NCI-H146 (cell line): Measurements from ENCODE around the gene DKK3.
A peak's percentile ranks its signal among the peaks of the same experiment; 100 is the strongest.
"Not testable (repeated sequence)": the region's sequence is repeated elsewhere in the genome, so short reads cannot be mapped to it uniquely, and the experiment has no call there.

Experiments used
- DNase-seq: peaks from one replicate; lab custom pipeline; 2025; lab: John Stamatoyannopoulos, UW

Gene DKK3

DNA sequence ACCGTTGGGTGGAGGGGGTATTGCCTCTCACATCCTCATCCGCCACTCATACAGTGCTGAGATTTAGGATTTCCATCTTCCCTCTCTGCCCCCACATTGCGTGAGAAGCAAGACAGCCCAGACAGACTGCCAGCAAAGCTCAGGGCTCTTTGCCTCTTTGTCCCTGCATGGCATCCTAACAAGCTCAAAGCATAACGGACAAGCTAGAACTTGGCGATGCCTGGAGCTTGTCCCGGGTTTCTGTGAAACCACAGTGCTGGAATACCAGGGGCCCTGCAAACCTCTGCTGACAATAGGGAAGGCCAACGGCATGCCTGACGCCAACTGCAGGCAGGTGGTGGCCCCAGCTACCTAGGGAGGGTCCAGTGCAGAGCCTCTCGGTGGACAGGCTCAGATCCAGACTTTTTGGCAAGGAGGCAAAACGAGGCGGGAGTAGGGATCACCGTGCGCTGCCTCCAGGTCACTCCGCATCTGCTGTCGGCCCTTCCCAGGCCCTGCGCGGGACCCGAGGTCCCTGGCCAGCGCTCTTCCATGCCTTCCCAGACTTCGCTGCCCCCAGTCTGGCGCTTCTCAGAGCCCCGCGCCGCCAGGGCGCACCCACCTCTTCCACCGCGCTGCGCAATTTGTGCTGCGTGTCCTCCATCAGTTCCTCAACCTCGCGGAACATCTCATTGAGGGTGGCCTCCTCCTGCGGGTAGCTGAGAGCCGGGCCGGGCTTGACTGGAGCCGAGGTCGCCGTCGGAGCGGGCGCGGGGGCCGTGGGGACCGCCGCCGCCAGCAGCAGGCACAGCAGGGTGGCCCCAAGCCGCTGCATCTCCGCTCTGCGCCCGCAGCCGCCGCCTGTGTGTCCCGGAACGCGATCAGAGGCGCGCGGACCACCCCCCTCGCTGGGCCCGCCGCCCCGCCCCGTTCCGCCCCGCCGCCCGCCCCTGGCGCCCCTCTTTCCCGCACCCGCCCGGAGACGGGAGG, at the start of gene DKK3:
DKK3 (minus strand) TSS at position 858 of the 969 bp plus-strand sequence; CDS start at position 814, 44 bp downstream.
- DNase-seq: peak; percentile 39

DNA sequence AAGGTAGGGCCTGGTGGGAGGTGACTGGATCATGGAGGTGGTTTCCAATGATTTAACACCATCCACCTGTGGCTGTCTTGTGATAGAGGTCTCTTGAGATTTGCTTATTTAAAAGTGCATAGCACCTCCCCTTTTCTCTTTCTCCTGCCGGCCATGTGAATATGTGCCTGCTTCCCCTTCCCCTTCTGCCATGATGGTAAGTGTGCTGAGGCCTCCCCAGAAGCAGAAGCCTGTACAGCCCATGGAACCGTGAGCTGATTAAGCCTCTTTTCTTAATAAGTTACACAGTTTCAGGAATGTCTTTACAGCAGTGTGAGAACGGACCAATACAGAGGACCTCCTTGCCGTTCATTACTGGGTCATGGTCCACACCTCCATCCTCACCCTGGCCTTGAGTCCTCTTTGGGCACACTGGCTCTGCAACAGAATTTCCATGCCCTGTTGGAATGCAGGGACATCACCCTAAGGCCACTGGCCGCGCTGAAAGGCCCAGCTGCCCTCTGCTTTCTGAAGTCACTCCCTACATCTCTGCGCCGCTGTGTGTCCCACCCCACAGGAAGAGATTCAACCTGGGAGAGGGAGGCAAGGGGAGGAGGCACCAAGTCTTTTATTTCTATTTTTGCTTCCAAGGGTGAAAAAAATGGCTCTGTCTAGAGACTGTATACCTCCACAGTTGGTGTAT, 49.0 kb upstream of the DKK3 start:
- DNase-seq: no peak

DNA sequence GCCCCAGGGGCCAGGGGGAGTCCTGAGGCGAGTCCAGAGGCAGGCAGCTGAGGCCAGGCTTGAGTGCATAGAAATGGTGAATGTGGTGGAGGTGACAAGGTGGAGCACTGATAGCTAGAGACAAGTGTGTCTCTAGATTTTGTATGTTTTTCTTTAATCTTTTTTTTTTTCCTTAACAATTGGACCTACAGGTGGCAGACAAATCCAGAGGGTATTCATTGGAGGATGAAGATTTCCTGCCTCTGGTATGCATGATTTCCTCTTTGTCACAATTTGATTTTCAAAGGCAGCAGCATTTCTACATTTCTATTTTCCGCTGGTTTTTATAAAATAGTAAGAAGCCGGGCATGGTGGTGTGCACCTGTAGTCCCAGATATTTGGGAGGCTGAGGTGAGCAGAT, 47.7 kb upstream of the DKK3 start:
- no peak for DNase-seq

DNA sequence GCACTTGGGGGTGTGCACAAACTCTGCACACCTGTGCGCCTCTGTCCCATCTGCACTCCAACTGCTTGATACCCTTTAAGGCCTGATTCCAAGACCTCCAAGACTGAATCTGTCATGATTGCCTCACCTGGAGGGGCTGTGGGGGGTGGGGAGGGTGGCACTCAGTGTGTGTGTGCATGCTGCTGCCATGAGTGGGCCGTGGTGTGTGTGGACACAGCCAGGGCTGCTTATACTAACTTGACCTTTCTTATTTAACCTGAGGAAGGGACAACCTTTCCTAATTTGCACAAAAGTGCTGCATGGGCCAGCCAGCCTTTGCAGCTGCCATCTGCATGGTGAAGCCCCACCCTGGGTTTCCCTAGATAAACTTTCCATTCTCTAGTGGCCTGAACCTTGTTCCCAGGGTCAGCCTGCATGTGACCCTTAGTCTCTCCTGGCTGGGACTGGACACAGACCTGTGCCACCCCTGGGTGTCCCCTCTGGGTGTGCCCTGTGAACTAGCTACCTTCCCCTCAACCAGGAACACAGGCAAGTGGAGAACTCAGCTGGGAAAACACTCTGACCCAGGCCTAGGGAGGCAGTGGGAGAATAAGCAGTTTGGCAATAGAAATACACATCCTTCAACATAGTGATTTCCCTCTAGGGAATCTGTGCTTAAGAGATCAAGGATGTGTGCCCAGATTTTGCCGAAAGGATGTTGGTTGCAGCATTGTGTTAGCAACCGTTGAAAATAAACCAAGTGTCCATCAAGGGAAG, 45.4 kb upstream of the DKK3 start:
- DNase-seq: no peak

DNA sequence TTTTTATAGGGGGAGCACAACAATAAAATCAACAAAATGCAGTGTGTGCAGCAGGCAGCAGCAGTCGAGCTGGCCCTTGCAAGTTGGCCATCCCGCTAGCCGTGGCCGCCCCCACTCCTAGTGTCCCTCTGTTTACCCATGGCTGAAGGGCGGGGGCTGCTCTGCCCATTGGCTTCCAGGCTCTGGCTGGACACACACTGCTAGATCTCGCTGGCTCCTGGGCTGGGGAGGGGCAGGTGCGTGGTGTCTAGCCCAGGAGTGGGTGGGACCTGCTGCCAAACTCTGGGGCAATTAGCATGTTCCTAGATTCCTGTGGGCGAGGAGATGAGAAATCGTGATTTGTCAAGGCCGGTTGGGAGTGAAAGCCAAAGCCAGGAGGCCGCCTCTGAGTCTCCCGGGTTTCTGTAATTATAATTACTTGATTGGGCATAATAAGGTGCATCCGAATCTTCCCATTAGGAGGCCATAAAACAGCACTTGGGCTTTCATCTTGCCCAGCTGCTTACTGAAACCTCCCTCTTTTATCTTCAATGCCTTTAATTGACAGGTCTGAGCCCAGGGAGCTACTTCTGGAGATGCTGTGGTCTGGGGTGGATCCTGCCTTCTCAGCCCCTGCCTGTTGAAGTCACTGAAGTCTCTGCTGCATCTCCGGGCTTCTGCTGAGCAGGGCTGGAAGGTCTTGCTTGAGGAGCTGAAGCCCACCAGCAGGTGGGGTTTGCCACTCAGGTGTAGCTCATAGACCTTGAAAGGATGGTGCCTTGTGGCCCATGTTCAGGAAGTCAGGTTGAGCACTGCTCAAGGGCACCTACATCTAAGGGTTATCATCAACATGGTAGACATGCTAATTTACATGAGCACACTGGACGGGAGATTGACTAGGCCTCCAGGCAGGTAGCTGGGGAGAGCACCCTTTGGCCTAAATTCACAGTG, 44.5 kb upstream of the DKK3 start:
- DNase-seq: peak; percentile 79

DNA sequence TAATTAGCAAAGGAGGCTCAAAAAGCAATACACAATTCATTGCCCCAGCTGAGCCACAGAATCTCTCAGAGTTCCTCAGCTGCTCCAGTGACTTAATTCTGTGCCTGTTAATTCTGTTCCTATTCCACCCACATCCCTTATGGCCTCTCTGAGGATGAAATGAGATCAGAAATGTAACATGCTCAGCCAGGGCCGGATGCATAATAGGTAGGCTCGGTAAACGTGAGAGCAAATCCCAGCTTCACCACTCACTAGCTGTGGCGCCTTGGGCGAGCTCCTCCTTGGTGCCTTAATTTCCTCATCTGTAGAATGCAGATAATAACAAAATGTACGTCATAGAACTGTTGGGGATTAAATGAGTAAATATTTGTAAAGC, 42.8 kb upstream of the DKK3 start:
- DNase-seq: no peak

DNA sequence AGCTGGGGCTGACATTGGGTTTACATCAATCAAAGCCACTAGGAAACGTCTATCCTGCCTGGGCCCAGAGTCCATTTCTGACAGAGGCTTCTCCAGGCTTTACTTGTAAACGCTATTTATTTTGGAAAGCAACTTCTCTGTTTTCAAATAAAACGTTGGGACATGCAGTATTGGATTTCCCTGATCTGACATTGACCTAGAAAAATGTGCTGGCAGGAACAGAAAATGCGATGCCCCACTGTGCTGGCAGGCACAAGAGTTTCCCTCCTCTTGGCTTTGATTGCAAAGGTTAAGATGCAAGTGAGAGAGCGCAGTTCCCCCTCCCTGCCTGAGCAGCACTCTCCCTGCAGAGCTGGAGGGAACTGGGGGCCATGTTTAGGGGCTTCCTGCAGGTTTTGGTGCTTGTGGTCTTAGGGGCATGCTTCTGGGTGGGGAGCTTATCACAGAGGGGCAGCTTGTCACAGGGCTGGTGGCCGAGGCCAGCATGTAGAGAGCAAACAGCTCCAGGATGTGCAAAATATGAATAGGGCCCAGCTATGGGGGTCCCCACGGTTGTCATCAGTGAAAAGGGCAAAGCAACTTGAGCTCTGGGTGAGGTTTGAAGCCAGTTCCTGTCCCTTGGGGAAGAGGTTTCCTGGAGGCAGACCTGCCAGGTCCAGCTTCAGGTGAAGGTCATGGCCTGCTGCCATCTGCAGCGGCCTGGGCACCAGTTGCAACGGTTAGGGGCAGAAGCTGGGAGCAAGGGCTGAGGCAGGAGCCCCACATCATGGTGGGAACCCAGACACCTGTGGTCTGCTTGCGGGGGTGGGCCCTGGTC, 42.3 kb upstream of the DKK3 start:
- no peak for DNase-seq

DNA sequence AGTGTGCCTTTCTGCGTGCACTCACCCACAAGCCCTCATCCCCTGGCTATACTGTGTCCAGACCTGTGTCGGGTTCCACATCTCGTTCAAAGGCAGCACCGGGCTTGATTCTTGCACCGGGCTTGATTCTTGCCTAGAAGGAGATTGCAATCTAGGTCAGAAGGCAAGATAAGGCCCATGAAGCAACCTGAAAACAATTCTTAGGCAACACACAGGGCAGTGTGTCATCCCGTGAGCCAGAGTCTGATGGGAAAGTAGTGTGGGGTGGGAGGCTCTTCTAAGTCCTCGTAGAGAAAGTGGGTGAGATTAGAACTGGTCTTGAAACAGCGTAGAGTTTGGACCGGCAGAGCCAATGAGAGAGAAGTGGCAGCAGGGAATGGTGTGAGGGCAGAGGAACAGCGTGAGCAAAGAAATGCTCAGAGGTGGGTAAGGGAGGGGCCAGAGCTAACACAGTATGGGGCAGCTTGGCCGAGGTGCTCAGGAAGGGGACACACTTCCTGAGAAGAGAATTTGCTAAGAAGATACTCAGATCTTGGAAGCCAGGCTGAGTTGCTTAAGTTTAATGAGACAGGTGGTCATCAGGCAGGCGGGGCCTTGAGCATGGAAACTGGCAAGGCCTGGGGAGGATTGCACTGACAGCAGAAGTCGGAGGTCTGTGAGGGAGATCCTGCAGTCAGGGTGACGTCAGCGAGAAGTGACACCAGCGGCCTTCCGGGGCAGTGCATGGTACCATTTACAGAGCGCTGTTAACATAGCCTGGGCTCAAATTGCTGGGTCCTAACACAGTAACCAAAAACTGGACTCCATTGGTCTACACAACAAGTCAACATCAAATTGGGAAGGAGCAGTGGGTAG, 40.7 kb upstream of the DKK3 start:
- DNase-seq: no peak

DNA sequence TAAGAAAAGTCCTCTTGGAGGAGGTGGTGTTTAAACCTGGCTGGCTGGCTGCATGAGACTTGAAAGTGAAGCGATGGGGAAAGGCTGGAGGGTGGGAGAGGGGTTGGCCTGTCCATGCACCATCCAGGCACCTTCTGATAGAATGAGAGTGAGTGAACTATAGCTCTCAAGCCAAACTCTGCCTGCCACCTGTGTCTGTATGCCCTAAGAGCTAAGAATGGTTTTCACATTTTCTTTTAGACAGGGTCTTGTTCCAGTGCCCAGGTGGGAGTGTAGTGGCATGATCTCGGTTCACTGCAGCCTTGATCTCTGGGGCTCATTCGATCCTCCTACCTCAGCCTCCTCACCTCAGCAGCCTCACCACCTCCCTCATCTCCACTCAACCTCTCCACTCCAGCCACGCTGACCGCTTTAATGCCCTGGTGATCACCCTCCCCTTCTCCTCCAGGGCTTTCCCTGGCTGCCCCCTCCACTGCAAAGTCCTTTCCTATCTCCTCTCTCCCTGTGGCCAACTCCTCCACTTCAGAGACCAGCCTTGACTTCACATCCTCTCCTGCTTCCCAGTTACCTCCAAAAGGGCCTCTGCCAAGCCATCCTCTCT, 38.3 kb upstream of the DKK3 start:
- no peak for DNase-seq

DNA sequence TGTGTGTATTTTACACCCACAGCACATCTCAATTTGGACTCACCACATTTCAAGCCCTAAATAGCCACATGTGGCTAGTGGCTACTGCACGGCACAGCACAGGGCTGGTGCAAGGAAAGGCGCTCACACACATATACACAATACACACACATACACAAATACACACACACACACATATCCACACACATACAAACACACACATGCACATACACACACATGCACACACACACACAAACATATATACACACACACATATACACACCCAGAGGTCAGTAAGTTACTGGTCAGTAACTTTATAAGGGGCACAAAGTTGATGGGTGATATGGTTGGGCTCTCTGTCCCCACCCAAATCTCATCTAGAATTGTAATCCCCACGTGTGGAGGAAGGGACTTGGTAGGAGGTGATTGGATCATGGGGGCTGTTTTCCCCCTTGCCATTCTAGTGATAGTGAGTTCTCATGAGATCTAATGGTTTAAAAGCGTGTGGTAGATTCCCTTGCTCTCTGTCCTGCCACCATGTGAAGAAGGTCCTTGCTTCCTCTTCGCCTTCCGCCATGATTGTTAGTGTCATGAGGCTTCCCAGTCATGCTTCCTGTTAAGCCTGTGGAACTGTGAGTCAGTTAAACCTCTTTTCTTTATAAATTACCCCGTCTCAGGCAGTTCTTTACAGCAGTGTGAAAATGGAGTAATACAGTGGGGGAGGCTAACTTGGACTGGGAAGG, 37.6 kb upstream of the DKK3 start:
- no peak for DNase-seq

DNA sequence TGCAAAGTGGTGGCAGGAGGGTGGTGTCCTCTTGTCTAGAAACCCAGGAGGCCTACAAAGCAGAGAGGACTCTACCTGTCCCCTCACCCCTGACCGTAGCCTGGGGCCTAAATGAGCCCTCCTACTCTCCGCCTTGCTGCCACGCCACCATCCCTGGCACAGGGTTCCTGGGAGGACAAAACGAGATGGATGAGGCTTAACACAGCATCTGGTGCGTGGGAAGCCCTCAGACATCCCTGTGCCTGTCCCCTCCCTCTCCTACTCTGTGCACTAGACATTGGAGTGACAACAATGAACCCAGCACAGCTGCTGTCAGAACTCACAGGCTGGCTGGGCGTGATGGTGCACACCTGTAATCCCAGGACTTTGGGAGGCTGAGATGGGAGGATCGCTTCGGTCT, 36.4 kb upstream of the DKK3 start:
- no peak for DNase-seq

DNA sequence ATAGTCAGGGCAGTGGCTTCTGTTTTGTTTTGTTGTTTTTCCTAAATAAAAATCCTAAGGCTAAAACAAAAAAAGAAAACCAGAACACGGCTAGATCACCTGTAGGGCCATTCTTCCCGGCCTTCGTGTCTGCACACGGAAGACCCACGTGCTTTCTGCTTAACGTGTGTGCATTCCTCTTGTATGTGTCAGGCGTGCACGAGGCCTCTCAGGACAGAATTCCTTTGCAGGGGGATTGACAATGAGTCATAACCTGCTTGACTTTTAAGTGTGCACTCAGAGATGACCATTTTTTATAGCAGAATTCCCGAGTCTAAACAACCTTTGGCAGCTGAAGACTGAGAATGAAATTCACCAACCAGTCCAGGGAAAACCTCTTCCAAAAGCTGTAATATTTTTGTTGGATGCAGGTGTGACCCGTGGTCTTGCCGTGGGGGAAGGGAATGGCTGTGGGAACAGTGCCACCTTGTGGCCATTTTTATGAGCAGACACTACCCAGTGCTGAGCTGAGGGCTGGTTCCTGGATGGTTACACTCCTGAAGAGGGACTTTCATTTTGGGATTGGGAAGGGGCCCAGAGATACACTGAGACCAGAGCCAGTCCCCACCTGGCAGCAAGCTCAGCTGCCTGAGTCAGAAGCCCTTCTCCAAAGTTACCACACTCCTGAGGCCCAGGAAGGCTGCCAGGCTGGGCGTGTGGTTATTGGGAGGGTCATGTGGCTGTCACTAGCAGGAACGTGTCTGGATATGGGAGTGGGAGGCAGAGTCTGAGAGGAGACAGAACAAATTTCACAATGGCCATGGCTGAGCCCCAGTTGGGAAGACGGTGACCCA, 35.7 kb upstream of the DKK3 start:
- DNase-seq: peak; percentile 63

DNA sequence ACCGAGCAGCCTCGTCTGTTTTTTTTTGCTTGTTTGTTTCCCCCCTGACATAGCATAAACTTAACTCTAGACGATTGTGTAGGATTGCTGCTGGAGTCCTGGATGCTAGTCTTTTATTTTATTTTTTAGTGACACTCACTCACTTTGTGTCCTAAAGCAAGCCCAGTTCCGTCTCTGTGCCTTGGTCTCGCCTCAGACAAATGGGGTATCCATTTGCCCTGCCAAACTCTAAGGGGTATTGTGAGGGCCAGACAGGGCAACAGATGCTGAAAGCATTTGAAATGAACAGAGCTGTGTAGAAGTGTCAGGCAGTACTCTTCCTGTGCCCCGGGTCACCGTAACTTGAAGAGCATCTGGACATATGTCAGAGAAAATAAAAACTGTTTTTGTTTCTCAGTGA, 34.8 kb upstream of the DKK3 start:
- DNase-seq: no peak

DNA sequence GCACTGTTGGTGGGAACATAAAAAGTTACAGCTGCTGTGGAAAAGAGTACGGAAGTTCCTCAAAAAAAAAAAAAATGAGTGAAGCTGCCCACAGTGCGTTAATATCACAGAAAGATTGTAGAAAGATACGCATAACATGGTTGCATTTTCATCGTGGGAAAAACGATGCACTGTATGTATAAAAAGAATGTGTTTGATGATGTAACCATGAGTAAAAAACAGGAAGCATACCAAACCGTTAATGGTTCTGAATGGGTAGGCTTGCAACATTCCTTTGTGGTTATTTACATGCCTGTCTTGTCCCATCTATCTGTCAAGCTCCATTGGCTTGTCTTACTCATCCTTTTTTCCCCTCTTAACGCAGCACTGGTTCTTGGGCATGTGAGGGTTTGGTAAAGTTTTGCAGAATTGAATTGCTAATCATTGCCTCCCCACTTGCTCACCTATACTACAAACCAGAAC, 33.8 kb upstream of the DKK3 start:
- DNase-seq: no peak

DNA sequence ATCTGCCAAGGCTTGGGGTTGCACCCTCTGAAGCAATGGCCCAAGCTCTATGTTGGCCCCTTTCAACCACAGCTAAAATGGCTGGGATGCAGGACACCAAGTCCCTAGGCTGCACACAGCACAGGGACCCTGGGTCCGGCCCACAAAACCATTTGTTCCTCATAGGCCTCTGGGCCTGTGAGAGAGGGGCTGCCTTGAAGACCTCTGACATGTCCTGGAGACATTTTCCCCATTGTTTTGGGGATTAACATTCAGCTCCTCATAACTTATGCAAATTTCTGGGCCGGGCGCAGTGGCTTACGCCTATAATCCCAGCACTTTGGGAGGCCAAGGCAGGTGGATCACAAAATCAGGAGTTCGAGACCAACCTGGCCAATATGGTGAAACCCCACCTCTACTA, 32.3 kb upstream of the DKK3 start:
- DNase-seq: not testable (repeated sequence)

DNA sequence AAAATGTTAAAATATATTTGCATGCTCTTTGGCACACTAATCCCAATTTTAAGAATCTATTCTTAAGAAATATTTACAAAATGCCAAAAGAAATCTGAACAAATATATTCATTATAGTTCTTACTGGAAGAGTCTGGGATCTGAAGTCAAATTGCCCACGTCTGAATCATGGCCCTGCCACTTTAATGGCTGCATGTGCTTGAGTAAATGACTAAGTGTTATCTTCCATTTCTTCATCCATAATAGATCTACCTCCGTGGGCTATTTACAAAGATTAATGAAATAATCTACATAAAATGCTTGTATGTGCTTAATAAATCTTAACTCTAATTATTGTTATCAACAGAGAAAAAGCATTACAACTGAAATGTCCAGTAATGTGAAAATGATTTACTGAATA, 24.5 kb upstream of the DKK3 start:
- DNase-seq: no peak

DNA sequence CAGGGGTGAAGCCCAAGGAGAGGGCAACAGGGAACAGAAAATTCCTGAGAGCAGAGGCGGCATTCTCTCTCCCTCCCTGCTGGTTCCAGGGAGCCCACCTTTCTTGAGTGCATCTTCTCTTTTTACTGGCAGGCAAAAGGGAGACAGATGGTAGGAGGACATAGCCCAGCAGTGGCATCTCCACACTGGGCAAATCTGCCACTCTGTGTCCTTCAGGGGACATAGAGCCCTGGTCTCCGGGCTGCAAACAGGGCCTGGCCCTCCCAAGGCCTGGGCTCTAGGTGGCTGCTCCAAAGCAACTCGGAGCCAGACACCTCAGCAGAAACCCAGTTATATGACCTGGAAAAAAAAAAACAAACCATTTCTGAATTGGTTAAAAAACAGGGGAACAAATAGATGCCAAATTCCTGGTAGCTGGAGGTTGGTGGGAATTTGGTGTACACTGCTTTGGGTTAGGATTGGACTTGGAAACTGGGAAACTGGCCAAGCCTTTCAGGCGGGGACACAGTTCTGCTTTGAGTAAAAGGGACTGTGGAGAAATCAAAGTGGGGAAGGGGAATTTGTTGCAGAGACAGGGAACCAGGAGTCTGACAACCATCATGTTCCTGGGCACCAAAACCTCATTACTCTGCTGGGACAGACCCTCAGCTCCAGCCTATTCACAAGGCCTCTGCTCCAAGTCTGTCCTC, 23.6 kb upstream of the DKK3 start:
- DNase-seq: no peak
